Thoracic aorta (tissue), 2 donors: ENCODE measurements around the gene PRSS22. TPM values are rescaled to one million over a fixed set of nuclear protein-coding genes. Genes with fewer than 3 reads are reported as not detected.

Experiments used
- ATAC-seq: fragments of 150-250 bp; one replicate; pipeline ENCODE4 v1.8.0; 2017; ENCODE audit warnings: low read depth; ENCODE audit not compliant: insufficient number of reproducible peaks, low FRiP score
- DNase-seq: peaks from one replicate; pipeline ENCODE4 v3.0.0-alpha.2; 2020; ENCODE audit warnings: low spot score
- H3K27ac ChIP-seq, 2 donors: fragments of 200-600 bp; sonication (generic); 1 replicate in 1 of 2; 2 replicates in 1 of 2; pipeline ENCODE4 v1.5.1; 2016; ENCODE audit warnings: mild to moderate bottlenecking in 2 of 2, moderate library complexity in 2 of 2
- H3K27me3 ChIP-seq: fragments of 200-600 bp; sonication (generic); replicated peaks from 2 replicates; pipeline ENCODE4 v1.6.0; 2016; ENCODE audit warnings: mild to moderate bottlenecking; ENCODE audit not compliant: insufficient read depth
- H3K36me3 ChIP-seq: fragments of 200-600 bp; sonication (generic); one replicate; pipeline ENCODE4 v1.5.1; 2016
- H3K4me1 ChIP-seq, 2 donors: fragments of 200-600 bp; sonication (generic); 1 replicate in 1 of 2; 2 replicates in 1 of 2; pipeline versions ENCODE4 v1.5.1 to v1.6.0; 2016; ENCODE audit warnings: low read depth in 2 of 2, mild to moderate bottlenecking in 1 of 2; ENCODE audit not compliant: control insufficient read depth in 1 of 2
- H3K4me3 ChIP-seq: fragments of 200-600 bp; sonication (generic); 2 replicates; pipeline ENCODE4 v1.5.1; 2016; ENCODE audit warnings: mild to moderate bottlenecking
- H3K9me3 ChIP-seq: fragments of 200-600 bp; sonication (generic); 2 replicates; pipeline ENCODE4 v1.5.1; 2016
- total RNA-seq, 2 donors: library from RNA; depleted of rRNA; stranded (reverse); fragments of >200 nt; gene quantifications; one replicate each; pipeline versions ENCODE4 v1.1.0 to v1.2.3, GENCODE V29; 2016
- TF ChIP-seq, protein P1 (sequence below): fragments of 200-600 bp; sonication (generic); IDR thresholded peaks from one replicate; pipeline ENCODE4 v1.5.1; 2019; ENCODE audit warnings: antibody characterized with exemption

Gene PRSS22
- total RNA-seq, 2 donors from 2014 or later = not detected

DNA sequence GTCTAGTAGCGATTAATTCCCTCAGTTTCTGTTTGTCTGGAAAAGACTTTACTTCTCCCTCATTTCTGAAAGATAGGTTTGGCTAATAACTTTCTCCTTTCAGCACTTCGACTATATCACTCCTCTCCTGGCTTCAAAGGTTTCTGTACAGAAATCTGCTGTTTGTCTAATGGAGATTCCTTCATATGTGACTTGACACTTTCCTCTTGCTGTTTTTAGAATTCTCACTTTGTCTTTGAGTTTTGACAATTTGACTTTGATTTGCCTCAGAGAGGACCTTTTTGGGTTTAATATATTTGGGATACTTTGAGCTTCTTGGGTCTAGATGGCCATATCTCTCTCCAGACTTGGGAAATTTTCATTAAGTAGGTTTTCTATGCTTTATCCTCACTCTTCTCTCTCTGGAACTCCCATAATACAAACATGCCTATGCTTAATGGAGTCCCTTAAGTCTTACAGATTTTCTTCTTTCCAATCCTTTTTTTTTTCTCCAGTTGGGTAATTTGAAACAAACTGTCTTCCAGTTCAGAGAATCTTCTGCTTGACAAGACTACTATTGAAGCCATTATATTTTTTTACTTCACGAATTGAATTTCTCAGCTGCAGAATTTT, 48.7 kb downstream of the PRSS22 start:
- Histone ChIP-seq H3K27ac (no peak overlapping the region), H3K4me3 (no peak overlapping the region), H3K27me3 (no peaks in the 10 kb centered on the region), H3K9me3 (no peaks in the 10 kb centered on the region), H3K36me3 (no peaks in the 10 kb centered on the region), H3K4me1 (no peaks in the 10 kb centered on the region)
- TF ChIP-seq, protein P1, sequence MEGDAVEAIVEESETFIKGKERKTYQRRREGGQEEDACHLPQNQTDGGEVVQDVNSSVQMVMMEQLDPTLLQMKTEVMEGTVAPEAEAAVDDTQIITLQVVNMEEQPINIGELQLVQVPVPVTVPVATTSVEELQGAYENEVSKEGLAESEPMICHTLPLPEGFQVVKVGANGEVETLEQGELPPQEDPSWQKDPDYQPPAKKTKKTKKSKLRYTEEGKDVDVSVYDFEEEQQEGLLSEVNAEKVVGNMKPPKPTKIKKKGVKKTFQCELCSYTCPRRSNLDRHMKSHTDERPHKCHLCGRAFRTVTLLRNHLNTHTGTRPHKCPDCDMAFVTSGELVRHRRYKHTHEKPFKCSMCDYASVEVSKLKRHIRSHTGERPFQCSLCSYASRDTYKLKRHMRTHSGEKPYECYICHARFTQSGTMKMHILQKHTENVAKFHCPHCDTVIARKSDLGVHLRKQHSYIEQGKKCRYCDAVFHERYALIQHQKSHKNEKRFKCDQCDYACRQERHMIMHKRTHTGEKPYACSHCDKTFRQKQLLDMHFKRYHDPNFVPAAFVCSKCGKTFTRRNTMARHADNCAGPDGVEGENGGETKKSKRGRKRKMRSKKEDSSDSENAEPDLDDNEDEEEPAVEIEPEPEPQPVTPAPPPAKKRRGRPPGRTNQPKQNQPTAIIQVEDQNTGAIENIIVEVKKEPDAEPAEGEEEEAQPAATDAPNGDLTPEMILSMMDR = no peak
- no peak for ATAC-seq
- DNase-seq = no peak

DNA sequence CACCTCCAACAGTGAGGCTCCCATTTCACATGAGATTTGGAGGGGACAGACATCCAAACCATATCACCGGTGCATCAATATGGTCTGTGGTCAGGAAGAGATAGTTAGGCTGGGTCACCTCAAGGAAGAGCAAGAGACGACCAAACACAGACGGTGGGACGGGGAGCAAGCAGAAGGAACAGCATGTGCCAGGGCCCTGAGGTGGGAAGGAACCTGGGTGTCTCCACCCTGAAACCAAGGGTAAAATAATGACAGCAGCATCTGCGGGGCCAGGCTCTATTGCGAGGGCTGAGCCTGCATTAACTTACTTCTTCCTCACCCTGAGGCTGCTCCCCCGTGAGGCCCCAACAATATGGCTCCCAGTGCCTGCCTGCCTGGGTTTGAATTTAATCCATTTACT, 49.8 kb downstream of the PRSS22 start:
- TF ChIP-seq, protein P1 = no peak
- Histone ChIP-seq H3K36me3 (no peaks in the 10 kb centered on the region), H3K4me3 (no peak overlapping the region), H3K9me3 (peaks cover 3% of the 10 kb centered on the region), H3K27me3 (no peaks in the 10 kb centered on the region), H3K4me1 (no peaks in the 10 kb centered on the region), H3K27ac (no peak overlapping the region)
- DNase-seq (no peak), ATAC-seq (no peak)

DNA sequence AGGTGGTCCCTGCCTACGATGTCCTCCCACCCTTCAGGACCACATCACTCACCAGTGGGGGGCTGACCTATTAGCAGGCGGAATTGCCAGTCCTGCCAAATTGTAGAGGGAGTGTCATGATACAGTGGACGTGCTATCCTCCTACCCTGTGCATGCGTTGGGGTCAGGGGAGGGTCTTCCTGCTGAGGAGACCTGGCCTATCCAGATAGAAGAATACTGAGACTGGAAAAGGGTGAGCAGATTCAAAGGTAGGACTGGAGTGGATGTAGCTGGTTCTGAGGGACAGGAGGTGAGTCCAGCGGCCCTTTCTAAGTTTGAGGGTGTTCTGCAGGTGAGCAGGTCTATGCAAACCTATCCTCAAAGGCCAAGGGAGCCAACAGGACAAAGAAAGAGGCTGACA, 51.7 kb downstream of the PRSS22 start:
- Histone ChIP-seq H3K27me3 (no peaks in the 10 kb centered on the region), H3K4me1 (no peaks in the 10 kb centered on the region), H3K4me3 (no peak overlapping the region), H3K36me3 (no peaks in the 10 kb centered on the region), H3K9me3 (peaks cover 3% of the 10 kb centered on the region), H3K27ac (no peak overlapping the region)
- TF ChIP-seq, protein P1 = no peak
- ATAC-seq (no peak), DNase-seq (no peak)

DNA sequence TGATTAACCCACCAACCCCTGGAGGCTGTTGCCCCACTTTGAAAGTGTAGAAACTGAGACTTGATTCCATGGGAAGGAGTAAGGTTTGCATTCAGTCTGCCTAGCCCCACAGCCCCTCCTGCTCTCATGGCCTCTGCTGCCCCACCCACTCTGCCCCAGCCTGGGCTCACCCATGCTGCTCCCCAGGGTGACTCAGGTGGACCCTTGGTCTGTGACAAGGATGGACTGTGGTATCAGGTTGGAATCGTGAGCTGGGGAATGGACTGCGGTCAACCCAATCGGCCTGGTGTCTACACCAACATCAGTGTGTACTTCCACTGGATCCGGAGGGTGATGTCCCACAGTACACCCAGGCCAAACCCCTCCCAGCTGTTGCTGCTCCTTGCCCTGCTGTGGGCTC, 53.2 kb downstream of the PRSS22 start:
- Histone ChIP-seq H3K27ac (no peak overlapping the region), H3K4me1 (no peaks in the 10 kb centered on the region), H3K4me3 (no peak overlapping the region), H3K9me3 (peaks cover 3% of the 10 kb centered on the region), H3K36me3 (no peaks in the 10 kb centered on the region), H3K27me3 (no peaks in the 10 kb centered on the region)
- ATAC-seq (no peak), DNase-seq (no peak)
- TF ChIP-seq, protein P1 = no peak

DNA sequence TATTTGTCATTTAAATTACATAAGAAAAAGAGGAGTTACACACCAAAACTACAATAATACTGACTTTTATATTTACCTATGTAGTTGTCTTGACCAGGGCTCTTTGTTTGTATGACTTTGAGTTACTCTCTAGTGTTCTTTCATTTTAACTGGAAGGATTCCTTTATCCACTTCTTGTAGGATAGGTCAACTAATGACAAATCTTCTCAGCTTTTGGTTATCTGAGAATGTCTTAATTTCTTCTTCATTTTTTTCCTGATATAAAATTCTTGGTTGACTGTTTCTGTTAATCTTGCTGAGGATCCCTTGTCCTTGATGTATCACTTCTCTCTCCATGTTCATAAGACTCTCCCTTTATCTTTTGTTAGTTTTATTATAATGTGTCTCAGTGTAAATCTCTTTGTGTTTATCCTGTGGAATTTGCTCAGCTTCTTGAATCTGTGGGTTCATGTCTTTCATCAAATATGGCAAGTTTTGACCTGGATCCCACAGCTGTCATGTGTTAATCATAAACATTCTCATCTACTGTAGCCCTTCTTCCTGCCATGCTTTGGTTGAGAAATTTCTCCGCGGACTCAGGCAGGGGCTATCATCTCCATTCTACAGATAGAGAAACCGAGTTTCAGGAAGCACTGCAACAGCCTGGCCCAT, 54.3 kb downstream of the PRSS22 start:
- no peaks in the 10 kb centered on the region for H3K27me3 ChIP-seq
- no peak overlapping the region for H3K27ac ChIP-seq
- TF ChIP-seq, protein P1 = no peak
- H3K4me1 ChIP-seq = no peaks in the 10 kb centered on the region
- H3K4me3 ChIP-seq = no peak overlapping the region
- H3K9me3 ChIP-seq = peaks cover 3% of the 10 kb centered on the region
- ATAC-seq (no peak), DNase-seq (no peak)
- H3K36me3 ChIP-seq = no peaks in the 10 kb centered on the region

Other genes starting within 250 kb of the PRSS22 start
- gene KCTD5, start 175.6 kb downstream of the PRSS22 start, total RNA-seq = 10 to 100 TPM; 13.8 to 19.2 TPM
- 1 to 10 TPM; 4.4 to 8.7 TPM for gene PRSS27, start 137.9 kb downstream of the PRSS22 start, total RNA-seq
- 100 to 1,000 TPM; 476 to 541 TPM for gene SRRM2, start 105.5 kb downstream of the PRSS22 start, total RNA-seq
- 100 to 1,000 TPM; 269 to 518 TPM for gene ELOB, start 80.9 kb downstream of the PRSS22 start, total RNA-seq
- gene PRSS33, start 70.6 kb downstream of the PRSS22 start, total RNA-seq = not detected
- gene PRSS41, start 59.7 kb downstream of the PRSS22 start, total RNA-seq = not detected
- under 1 TPM in 1 of 2 donors, not detected in 1; 0.54 TPM for gene PRSS21, start 40.9 kb downstream of the PRSS22 start, total RNA-seq
- not detected for gene ZG16B, start 27.9 kb downstream of the PRSS22 start, total RNA-seq
- 10 to 100 TPM; 52.2 to 53.2 TPM for gene FLYWCH2, start 25.0 kb upstream of the PRSS22 start, total RNA-seq
- 10 to 100 TPM; 65.6 to 72.8 TPM for gene FLYWCH1, start 53.8 kb upstream of the PRSS22 start, total RNA-seq
- not detected for gene KREMEN2, start 106.1 kb upstream of the PRSS22 start, total RNA-seq
- gene PAQR4, start 111.2 kb upstream of the PRSS22 start, total RNA-seq = 1 to 10 TPM; 3.1 to 5.8 TPM
- 1 to 10 TPM in 1 of 2 donors, not detected in 1; 5.9 TPM for gene PKMYT1, start 122.3 kb upstream of the PRSS22 start, total RNA-seq
- gene CLDN9, start 154.8 kb upstream of the PRSS22 start, total RNA-seq = 1 to 10 TPM in 1 of 2 donors, not detected in 1; 1.5 TPM
- not detected for gene CLDN6, start 160.0 kb upstream of the PRSS22 start, total RNA-seq
- 100 to 1,000 TPM; 274 to 461 TPM for gene TNFRSF12A, start 162.2 kb upstream of the PRSS22 start, total RNA-seq
- gene HCFC1R1, start 165.8 kb upstream of the PRSS22 start, total RNA-seq = 100 to 1,000 TPM in 1 of 2 donors, 10 to 100 TPM in 1; 19.9 to 120 TPM
- 10 to 100 TPM; 19.0 to 24.7 TPM for gene THOC6, start 165.9 kb upstream of the PRSS22 start, total RNA-seq
- 1 to 10 TPM in 1 of 2 donors, not detected in 1; 1.1 TPM for gene BICDL2, start 178.8 kb upstream of the PRSS22 start, total RNA-seq
- 1 to 10 TPM in 1 of 2 donors, not detected in 1; 4.2 TPM for gene MMP25, start 188.4 kb upstream of the PRSS22 start, total RNA-seq
- 10 to 100 TPM; 42.4 to 55.4 TPM for gene IL32, start 207.5 kb upstream of the PRSS22 start, total RNA-seq
- not detected for gene ZSCAN10, start 241.1 kb upstream of the PRSS22 start, total RNA-seq